HG02588 (cell line): ENCODE results near the gene GPR15.

Experiments used
- ATAC-seq: cut with Tn5 transposase; IDR thresholded peaks from one replicate; pipeline ENCODE4 v1.9.1; 2021; ENCODE audit warnings: mild to moderate bottlenecking, moderate library complexity; ENCODE audit not compliant: unreplicated experiment

GPR15 gene

GRCh38 chr3:98582042-98582441, 50.3 kb downstream of the GPR15 start:
- ATAC-seq, result no peak

DNA sequence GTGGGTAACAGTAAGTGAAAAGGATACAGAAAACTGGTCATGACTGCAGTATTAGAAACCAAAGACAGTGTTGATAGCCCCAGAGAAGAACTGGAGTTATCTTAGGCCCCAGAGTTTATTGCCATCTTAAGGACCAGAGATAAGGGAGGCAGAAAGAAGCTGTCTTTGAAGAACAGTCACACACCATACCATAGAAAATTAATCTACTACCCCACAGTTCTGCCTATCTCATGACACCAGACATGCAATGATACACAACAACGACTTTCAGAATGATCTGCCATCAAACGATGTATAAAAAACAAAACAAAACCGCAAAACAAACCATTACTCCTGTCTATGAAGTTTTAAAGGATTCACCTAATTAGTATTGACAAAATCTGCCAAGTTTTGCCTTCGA, 52.0 kb downstream of the GPR15 start:
- no peak for ATAC-seq
